Erythroblast (primary cell): ENCODE results near the gene CARS2.

Source experiments
- GATA1 ChIP-seq: IDR thresholded peaks from 2 replicates; pipeline ENCODE4 v1.6.1; 2011; ENCODE audit warnings: low read depth, mild to moderate bottlenecking, control low read depth, low read length, moderate library complexity
- POLR2A ChIP-seq: IDR thresholded peaks from 2 replicates; pipeline ENCODE4 v1.6.1; 2011; ENCODE audit warnings: mild to moderate bottlenecking, low read length

GRCh38 chr13:110696776-110697175, 9.1 kb downstream of the CARS2 start:
- TF ChIP-seq POLR2A (no peak), GATA1 (no peak)
